HK-2 (cell line): ENCODE data around the gene PREX1.
"Not testable (repeated sequence)": the region's sequence is repeated elsewhere in the genome, so short reads cannot be mapped to it uniquely, and the experiment has no call there.

Experiments used
- DNase-seq: peaks from one replicate; pipeline ENCODE4 v3.0.0-alpha.2; 2018; ENCODE audit not compliant: unreplicated experiment

Gene PREX1, protein sequence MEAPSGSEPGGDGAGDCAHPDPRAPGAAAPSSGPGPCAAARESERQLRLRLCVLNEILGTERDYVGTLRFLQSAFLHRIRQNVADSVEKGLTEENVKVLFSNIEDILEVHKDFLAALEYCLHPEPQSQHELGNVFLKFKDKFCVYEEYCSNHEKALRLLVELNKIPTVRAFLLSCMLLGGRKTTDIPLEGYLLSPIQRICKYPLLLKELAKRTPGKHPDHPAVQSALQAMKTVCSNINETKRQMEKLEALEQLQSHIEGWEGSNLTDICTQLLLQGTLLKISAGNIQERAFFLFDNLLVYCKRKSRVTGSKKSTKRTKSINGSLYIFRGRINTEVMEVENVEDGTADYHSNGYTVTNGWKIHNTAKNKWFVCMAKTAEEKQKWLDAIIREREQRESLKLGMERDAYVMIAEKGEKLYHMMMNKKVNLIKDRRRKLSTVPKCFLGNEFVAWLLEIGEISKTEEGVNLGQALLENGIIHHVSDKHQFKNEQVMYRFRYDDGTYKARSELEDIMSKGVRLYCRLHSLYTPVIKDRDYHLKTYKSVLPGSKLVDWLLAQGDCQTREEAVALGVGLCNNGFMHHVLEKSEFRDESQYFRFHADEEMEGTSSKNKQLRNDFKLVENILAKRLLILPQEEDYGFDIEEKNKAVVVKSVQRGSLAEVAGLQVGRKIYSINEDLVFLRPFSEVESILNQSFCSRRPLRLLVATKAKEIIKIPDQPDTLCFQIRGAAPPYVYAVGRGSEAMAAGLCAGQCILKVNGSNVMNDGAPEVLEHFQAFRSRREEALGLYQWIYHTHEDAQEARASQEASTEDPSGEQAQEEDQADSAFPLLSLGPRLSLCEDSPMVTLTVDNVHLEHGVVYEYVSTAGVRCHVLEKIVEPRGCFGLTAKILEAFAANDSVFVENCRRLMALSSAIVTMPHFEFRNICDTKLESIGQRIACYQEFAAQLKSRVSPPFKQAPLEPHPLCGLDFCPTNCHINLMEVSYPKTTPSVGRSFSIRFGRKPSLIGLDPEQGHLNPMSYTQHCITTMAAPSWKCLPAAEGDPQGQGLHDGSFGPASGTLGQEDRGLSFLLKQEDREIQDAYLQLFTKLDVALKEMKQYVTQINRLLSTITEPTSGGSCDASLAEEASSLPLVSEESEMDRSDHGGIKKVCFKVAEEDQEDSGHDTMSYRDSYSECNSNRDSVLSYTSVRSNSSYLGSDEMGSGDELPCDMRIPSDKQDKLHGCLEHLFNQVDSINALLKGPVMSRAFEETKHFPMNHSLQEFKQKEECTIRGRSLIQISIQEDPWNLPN (N-terminal part only)

GRCh38 chr20:48827855-48828733 lies at the start of gene PREX1:
PREX1 (minus strand) TSS chr20:48827999; CDS start chr20:48827860, 139 bp downstream.
- DNase-seq, result no peak

GRCh38 chr20:48877304-48877703 lies 49.5 kb upstream of the PREX1 start:
- no peak for DNase-seq

- DNase-seq, result no peak
Observed at GRCh38 chr20:48875914-48876240, 48.1 kb upstream of the PREX1 start.

DNA sequence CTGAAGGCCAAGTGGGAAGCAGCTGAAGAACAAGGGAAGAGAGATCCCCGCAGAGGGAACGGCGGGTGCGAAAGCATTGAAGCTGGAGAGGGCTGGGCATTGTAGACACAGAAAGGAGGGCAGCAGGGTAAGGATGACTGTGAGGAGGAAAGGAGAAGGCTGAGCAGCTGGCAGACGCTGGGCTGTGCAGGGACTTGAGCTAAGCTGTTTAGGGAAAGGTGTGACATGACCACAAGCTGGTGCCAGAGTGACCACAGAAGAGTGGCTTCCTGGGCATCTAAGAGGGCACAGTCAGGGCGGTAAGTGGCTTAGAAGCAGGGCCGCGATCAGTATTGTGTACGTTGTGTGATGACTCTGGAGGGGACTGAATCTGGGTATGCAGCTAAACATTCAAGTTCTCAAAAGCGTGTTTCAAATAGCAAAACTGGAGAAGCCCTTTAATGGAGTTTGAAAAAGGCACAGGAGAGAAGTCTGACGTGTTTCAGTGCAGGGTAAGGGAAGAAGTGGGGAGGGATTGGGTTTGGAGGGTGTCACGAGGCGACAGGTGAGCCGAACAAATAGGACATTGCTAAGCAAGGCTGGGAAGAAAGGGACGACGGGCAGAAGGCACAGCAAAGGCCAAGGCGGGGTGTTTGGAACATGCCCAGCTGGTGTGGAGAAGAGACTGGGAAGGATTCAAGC lies 47.6 kb upstream of the PREX1 start:
- no peak for DNase-seq

- DNase-seq, result not testable (repeated sequence)
Observed at GRCh38 chr20:48869442-48869841, 41.6 kb upstream of the PREX1 start.

GRCh38 chr20:48866936-48867335 lies 39.1 kb upstream of the PREX1 start:
- no peak for DNase-seq

- DNase-seq, result no peak
Observed at GRCh38 chr20:48864738-48865318, 37.0 kb upstream of the PREX1 start.

DNA sequence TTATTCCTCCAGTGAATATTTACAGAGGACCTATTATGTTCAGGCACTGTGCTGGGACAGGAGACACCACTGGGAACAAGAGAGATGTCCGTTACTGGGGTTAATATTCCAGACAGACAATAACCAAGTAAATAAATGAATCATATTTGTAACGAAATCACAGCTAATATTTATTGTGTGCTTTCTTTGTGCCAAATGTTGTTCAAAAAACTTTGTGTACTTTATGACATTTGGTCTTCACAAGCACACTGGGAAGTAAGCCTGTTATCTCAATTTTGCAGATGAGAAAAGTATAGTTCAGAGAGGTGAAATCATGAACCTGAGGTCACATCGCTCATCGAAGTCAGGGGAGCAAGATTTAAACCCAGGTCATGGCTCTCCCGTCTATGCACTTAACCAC lies 36.5 kb upstream of the PREX1 start:
- DNase-seq, result no peak

DNA sequence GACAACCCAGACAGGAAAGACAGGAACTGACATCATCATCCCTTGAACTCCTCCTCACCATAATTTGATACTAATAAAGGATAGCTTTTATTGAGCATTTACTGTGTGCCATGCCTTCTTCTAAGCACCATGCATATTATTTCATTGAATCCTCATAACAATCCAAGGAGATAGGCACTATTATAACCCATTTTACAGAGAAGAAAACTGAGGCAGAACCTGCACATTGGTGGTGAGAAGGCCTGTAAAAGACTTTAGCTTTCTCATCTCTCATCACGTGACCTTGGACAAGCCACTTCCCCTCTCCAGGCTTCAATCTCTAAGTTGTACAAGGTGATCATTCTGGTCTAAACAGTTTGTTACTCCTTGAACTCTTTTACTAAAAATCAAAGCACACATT lies 34.5 kb upstream of the PREX1 start:
- DNase-seq, result no peak

- DNase-seq, result no peak
Observed at GRCh38 chr20:48861444-48861843, 33.6 kb upstream of the PREX1 start.

DNA sequence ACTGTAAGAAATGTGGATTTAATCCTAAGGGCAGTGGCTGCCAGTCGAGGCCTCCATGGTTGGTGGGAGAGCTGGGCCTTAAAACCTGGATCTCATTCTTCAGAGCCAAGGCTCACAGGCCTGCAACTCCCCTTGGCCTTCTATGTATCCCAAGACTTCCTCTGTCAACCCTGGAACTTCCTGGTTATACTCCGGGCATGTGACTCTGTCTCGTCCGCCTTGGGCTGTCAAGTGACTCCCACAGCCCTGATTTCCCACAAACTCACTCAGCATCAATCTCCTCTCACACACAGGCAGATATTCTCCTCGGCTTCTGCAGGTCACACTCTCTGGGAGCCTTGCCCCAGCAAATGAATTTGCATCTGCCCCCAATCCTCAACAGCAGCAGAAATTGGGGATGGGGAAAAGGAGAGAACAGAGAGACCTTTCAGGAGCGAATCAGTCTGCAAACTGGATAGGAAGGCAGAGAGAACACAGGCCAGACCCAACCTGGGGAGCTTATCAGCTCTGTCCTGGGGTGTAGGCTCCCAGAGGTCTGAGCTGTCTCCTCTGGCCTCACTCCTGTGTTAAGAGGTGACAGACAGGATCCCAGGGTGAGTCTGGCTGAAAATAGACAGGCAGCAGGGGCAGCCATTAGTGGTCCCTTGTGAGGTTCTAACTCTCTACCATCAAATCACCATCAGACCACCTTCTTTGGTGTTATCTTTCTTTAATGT lies 30.4 kb upstream of the PREX1 start:
- no peak for DNase-seq

GRCh38 chr20:48856130-48856529 lies 28.3 kb upstream of the PREX1 start:
- DNase-seq, result no peak

DNA sequence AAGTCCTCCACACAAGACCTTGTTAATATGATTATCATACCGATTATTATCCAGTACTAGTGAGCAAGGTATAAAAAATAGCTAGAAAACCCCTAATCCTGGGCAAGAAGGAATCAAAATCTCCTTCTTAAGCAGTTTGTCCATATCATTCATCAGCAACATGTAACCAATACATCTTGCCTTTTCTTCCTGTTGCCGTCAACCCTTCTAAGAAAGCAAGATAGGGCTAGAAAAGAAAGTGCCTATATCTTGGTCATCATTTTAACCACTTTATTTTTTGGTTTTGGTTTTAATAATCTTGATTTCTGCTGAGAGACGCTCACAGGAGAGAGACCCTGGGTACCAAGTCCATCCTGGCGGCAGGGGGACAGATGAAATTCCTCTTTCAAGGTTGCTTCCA lies 27.2 kb upstream of the PREX1 start:
- no peak for DNase-seq

DNA sequence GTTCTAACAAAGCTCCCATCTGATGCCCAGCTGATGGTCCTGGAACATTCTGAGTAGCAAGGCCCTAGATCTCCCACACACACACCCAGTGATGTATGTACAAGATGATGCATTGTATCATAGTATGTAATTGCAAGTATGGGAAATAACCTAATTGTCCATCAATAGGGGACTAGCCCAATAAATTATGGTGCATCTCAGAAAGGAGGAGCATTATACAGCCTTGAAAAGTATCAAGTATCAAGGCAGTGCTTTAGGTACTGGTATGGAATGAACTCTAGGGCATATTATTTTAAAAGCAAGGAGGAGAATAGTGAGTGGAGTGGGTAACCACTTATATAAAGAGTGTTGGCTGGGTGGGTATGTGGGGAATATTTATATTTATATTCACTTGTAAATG lies 24.8 kb upstream of the PREX1 start:
- DNase-seq, result no peak

- DNase-seq, result no peak
Observed at GRCh38 chr20:48851579-48851978, 23.8 kb upstream of the PREX1 start.

DNA sequence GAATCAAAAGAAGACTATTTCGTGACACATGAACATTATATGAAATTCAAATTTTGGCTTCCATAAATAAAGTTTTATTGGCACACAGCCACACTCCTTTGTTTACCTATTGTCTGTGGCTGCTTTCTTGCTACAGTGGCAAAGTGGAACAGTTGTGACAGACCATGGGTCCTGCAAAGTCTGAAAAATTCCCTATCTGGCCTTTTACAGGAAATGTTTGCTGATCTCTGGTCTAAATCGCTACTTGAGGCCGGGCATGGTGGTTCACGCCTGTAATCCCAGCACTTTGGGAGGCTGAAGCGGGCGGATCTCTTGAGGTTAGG lies 23.1 kb upstream of the PREX1 start:
- no peak for DNase-seq

DNA sequence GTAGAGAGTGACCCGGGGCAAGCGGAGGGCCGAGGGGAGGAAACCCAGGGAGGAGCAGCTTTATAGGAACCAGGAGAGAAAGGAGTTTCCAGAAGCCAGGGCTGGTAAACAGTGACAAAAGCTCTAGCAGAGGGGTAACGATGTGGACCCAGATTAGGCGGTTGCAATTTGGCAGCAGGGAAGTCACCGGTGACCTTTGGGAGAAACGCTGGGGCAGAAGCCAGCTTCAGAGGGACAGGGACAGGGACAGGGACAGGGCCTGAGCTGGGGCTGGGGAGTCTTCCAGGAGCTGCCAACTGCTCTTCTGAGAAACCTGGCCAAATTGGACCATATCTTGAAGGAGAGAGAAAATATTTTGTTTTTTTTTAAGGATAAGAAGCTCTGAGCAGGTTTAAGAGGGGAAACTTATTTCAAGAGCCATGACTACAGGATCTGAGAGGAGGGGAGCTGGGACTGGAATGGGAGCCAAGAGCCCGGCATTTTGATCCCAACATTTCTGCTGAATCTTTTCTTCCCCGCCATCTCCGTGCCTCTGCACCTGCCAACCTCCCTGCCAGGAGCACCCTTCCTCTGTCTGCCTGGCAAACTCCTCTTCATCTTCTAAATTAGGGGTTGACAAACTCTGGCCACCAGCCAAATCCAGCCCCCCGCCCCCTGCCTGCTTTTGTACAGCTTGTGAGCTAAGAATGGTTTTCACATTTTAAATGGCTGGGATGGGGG lies 22.6 kb upstream of the PREX1 start:
- DNase-seq, result no peak

DNA sequence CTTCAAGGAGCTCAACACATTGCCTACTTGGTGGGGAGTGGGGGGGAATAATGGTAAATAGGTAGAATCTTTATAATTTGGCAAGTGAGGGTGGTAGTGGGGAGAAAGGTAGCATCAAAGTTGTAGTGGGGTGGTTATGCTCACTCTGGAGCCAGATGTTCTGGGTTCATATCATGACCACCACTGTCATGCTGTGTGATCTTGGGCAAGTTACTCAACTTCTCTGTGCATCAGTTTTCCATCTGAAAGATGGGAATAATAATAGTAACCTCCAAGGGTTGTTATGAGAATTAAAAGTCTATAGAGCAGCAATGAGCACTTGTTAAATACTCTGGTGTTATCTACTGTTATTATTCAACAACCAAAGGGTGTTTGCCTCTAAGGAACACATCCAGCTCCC lies 22.0 kb upstream of the PREX1 start:
- DNase-seq, result no peak

GRCh38 chr20:48849299-48849698 lies 21.5 kb upstream of the PREX1 start:
- DNase-seq, result no peak
